HK-2 (cell line): ENCODE measurements around the gene PRDM16.

Source experiments
- DNase-seq: peaks from one replicate; pipeline ENCODE4 v3.0.0-alpha.2; 2018; ENCODE audit not compliant: unreplicated experiment

Gene PRDM16

GRCh38 chr1:3206696-3207095 is 137.7 kb downstream of the PRDM16 start:
- DNase-seq = no peak

- no peak for DNase-seq
These were observed 138.3 kb downstream of the PRDM16 start for GRCh38 chr1:3207217-3207848.

- no peak for DNase-seq
These were observed 139.8 kb downstream of the PRDM16 start for GRCh38 chr1:3208819-3209200.

- DNase-seq = no peak
These were observed 140.2 kb downstream of the PRDM16 start for GRCh38 chr1:3209201-3209600.

- DNase-seq = no peak
These were observed 142.8 kb downstream of the PRDM16 start for GRCh38 chr1:3211582-3212375.

- DNase-seq = no peak
These were observed 143.7 kb downstream of the PRDM16 start for GRCh38 chr1:3212453-3213355.

- peak; percentile 18 for DNase-seq
These were observed 144.7 kb downstream of the PRDM16 start for GRCh38 chr1:3213730-3214129.

GRCh38 chr1:3215198-3216014 is 146.4 kb downstream of the PRDM16 start:
- no peak for DNase-seq

- no peak for DNase-seq
These were observed 147.0 kb downstream of the PRDM16 start for GRCh38 chr1:3216015-3216391.

- DNase-seq = no peak
These were observed 148.2 kb downstream of the PRDM16 start for GRCh38 chr1:3217181-3217641.

- DNase-seq = no peak
These were observed 149.1 kb downstream of the PRDM16 start for GRCh38 chr1:3217979-3218679.

- peak; percentile 46 for DNase-seq
These were observed 150.2 kb downstream of the PRDM16 start for GRCh38 chr1:3219005-3219790.

- DNase-seq = no peak
These were observed 150.9 kb downstream of the PRDM16 start for GRCh38 chr1:3219791-3220467.

- DNase-seq = no peak
These were observed 152.4 kb downstream of the PRDM16 start for GRCh38 chr1:3221112-3222041.

- no peak for DNase-seq
These were observed 153.2 kb downstream of the PRDM16 start for GRCh38 chr1:3222042-3222692.

- DNase-seq = no peak
These were observed 156.7 kb downstream of the PRDM16 start for GRCh38 chr1:3225661-3226060.

- no peak for DNase-seq
These were observed 157.2 kb downstream of the PRDM16 start for GRCh38 chr1:3226191-3226590.
